ENCODE results near the gene CISD1. TPM values are rescaled to one million over a fixed set of nuclear protein-coding genes. Genes with fewer than 3 reads are reported as not detected.

CISD1 gene
- total and polyA plus RNA-seq, 9 donors: 18.8 to 32.9 (median 21.1) TPM

DNA sequence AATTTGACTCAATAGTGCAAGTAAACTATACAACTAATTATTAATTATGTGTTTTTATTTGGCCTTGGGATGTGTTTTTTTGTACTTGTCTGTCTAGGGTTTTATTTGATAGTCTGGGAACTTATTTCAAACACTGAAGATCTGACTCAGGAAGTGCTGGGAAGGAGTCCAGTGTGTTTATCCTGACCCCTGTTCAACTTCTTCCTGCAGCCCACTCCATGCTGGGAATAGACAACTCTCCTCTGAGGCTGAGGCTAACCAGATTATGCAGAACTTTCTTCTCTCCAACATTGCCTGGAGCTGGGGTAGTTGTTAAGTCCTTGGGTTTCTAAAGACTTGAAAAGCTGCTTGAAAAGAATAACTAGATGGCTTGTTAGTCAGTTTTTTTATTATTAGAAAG lies 6.9 kb downstream of the CISD1 start:
- Histone ChIP-seq H3K4me1 (ENCODE audit: control insufficient read depth, insufficient read depth, low read length) (no peaks in the 10 kb centered on the region), H3K4me3 (ENCODE audit: low read length) (no peak overlapping the region), H3K27me3 (ENCODE audit: control insufficient read depth, insufficient read depth, low read length) (no peaks in the 10 kb centered on the region), H3K27ac (ENCODE audit: low read length) (no peak overlapping the region), H3K36me3 (ENCODE audit: control insufficient read depth, insufficient read depth, low read length) (peaks cover 9% of the 10 kb centered on the region), H3K9me3 (replicated peaks; ENCODE audit: control insufficient read depth, low read depth, low read length) (no peaks in the 10 kb centered on the region)
- peak; percentile 10 for DNase-seq

DNA sequence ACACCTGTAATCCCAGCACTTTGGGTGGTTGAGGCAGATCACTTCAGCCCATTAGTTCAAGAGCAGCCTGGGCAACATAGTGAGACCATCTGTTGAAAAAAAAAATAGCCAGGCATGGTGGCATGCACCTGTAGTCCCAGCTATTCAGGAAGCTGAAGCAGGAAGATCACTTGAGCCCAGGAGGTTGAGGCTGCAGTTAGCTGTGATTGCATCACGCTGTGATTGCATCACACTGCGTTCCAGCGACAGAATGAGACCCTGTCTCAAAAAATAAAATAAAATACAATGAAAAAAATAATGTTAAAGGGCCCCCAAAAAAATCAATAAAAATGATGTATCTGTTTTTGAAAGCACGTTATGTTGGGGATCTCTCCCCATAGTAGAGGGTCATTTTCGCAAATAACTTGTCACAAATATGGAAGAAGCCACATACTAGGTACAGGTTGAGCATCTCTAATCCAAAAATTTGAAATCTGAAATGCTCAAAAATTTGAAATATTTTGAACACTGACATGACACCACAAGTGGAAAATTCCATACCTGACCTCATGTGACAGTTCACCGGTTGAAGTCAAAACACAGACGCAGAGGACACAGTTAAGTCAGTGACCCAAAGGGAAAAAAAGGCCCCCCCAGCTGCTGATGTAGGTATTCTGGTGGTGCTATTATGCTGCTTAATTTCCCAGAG lies 9.5 kb downstream of the CISD1 start:
- no peak overlapping the region for H3K4me3 ChIP-seq (ENCODE audit: low read length)
- H3K27ac ChIP-seq (ENCODE audit: low read length): no peak overlapping the region
- H3K4me1 ChIP-seq (ENCODE audit: control insufficient read depth, insufficient read depth, low read length): no peaks in the 10 kb centered on the region
- H3K36me3 ChIP-seq (ENCODE audit: control insufficient read depth, insufficient read depth, low read length): peaks cover 9% of the 10 kb centered on the region
- no peaks in the 10 kb centered on the region for H3K9me3 ChIP-seq (replicated peaks; ENCODE audit: control insufficient read depth, low read depth, low read length)
- no CpG with 5 or more reads among the region's 7 CpGs for WGBS (ENCODE audit: insufficient coverage)
- no peak for DNase-seq
- no peaks in the 10 kb centered on the region for H3K27me3 ChIP-seq (ENCODE audit: control insufficient read depth, insufficient read depth, low read length)

- H3K36me3 ChIP-seq (ENCODE audit: control insufficient read depth, insufficient read depth, low read length): peaks cover 9% of the 10 kb centered on the region
- H3K27me3 ChIP-seq (ENCODE audit: control insufficient read depth, insufficient read depth, low read length): no peaks in the 10 kb centered on the region
- H3K4me1 ChIP-seq (ENCODE audit: control insufficient read depth, insufficient read depth, low read length): no peaks in the 10 kb centered on the region
- no peak overlapping the region for H3K27ac ChIP-seq (ENCODE audit: low read length)
- WGBS (ENCODE audit: insufficient coverage): no CpG with 5 or more reads among the region's 1 CpG
- DNase-seq: no peak
- H3K4me3 ChIP-seq (ENCODE audit: low read length): no peak overlapping the region
- H3K9me3 ChIP-seq (replicated peaks; ENCODE audit: control insufficient read depth, low read depth, low read length): no peaks in the 10 kb centered on the region
These were observed 10.0 kb downstream of the CISD1 start for GRCh38 chr10:58278962-58279307.

- no peaks in the 10 kb centered on the region for H3K9me3 ChIP-seq (replicated peaks; ENCODE audit: control insufficient read depth, low read depth, low read length)
- no peak overlapping the region for H3K4me3 ChIP-seq (ENCODE audit: low read length)
- H3K4me1 ChIP-seq (ENCODE audit: control insufficient read depth, insufficient read depth, low read length): no peaks in the 10 kb centered on the region
- H3K36me3 ChIP-seq (ENCODE audit: control insufficient read depth, insufficient read depth, low read length): peaks cover 9% of the 10 kb centered on the region
- H3K27me3 ChIP-seq (ENCODE audit: control insufficient read depth, insufficient read depth, low read length): no peaks in the 10 kb centered on the region
- H3K27ac ChIP-seq (ENCODE audit: low read length): no peak overlapping the region
- DNase-seq: no peak
- WGBS (ENCODE audit: insufficient coverage): 88% methylated on average over 3 of the region's 3 CpGs
These were observed 11.5 kb downstream of the CISD1 start for GRCh38 chr10:58280477-58280876.

- DNase-seq: no peak
- Histone ChIP-seq H3K4me3 (ENCODE audit: low read length) (no peak overlapping the region), H3K27me3 (ENCODE audit: control insufficient read depth, insufficient read depth, low read length) (no peaks in the 10 kb centered on the region), H3K36me3 (ENCODE audit: control insufficient read depth, insufficient read depth, low read length) (peaks cover 9% of the 10 kb centered on the region), H3K27ac (ENCODE audit: low read length) (no peak overlapping the region), H3K4me1 (ENCODE audit: control insufficient read depth, insufficient read depth, low read length) (no peaks in the 10 kb centered on the region), H3K9me3 (replicated peaks; ENCODE audit: control insufficient read depth, low read depth, low read length) (no peaks in the 10 kb centered on the region)
- no CpG with 5 or more reads among the region's 2 CpGs for WGBS (ENCODE audit: insufficient coverage)
These were observed 12.3 kb downstream of the CISD1 start for GRCh38 chr10:58281092-58281752.

- Histone ChIP-seq H3K36me3 (ENCODE audit: control insufficient read depth, insufficient read depth, low read length) (peaks cover 9% of the 10 kb centered on the region), H3K27ac (ENCODE audit: low read length) (no peak overlapping the region), H3K4me1 (ENCODE audit: control insufficient read depth, insufficient read depth, low read length) (no peaks in the 10 kb centered on the region), H3K4me3 (ENCODE audit: low read length) (no peak overlapping the region), H3K9me3 (replicated peaks; ENCODE audit: control insufficient read depth, low read depth, low read length) (no peaks in the 10 kb centered on the region), H3K27me3 (ENCODE audit: control insufficient read depth, insufficient read depth, low read length) (no peaks in the 10 kb centered on the region)
- WGBS (ENCODE audit: insufficient coverage): 67% methylated on average over 3 of the region's 3 CpGs
- peak; percentile 55 for DNase-seq
These were observed 13.7 kb downstream of the CISD1 start for GRCh38 chr10:58282615-58283014.

GRCh38 chr10:58291538-58292174 lies 22.7 kb downstream of the CISD1 start:
- H3K27me3 ChIP-seq (ENCODE audit: control insufficient read depth, insufficient read depth, low read length): no peaks in the 10 kb centered on the region
- H3K27ac ChIP-seq (ENCODE audit: low read length): no peak overlapping the region
- WGBS (ENCODE audit: insufficient coverage): 60% methylated on average over 1 of the region's 5 CpGs
- H3K36me3 ChIP-seq (ENCODE audit: control insufficient read depth, insufficient read depth, low read length): no peaks in the 10 kb centered on the region
- no peaks in the 10 kb centered on the region for H3K4me1 ChIP-seq (ENCODE audit: control insufficient read depth, insufficient read depth, low read length)
- no peaks in the 10 kb centered on the region for H3K9me3 ChIP-seq (replicated peaks; ENCODE audit: control insufficient read depth, low read depth, low read length)
- no peak overlapping the region for H3K4me3 ChIP-seq (ENCODE audit: low read length)
- peak; percentile 62 for DNase-seq

GRCh38 chr10:58293989-58294388 lies 25.0 kb downstream of the CISD1 start:
- no peaks in the 10 kb centered on the region for H3K9me3 ChIP-seq (replicated peaks; ENCODE audit: control insufficient read depth, low read depth, low read length)
- DNase-seq: no peak
- H3K27me3 ChIP-seq (ENCODE audit: control insufficient read depth, insufficient read depth, low read length): no peaks in the 10 kb centered on the region
- no peaks in the 10 kb centered on the region for H3K4me1 ChIP-seq (ENCODE audit: control insufficient read depth, insufficient read depth, low read length)
- H3K36me3 ChIP-seq (ENCODE audit: control insufficient read depth, insufficient read depth, low read length): no peaks in the 10 kb centered on the region
- no peak overlapping the region for H3K27ac ChIP-seq (ENCODE audit: low read length)
- no peak overlapping the region for H3K4me3 ChIP-seq (ENCODE audit: low read length)
- WGBS (ENCODE audit: insufficient coverage): no CpG with 5 or more reads among the region's 5 CpGs

DNA sequence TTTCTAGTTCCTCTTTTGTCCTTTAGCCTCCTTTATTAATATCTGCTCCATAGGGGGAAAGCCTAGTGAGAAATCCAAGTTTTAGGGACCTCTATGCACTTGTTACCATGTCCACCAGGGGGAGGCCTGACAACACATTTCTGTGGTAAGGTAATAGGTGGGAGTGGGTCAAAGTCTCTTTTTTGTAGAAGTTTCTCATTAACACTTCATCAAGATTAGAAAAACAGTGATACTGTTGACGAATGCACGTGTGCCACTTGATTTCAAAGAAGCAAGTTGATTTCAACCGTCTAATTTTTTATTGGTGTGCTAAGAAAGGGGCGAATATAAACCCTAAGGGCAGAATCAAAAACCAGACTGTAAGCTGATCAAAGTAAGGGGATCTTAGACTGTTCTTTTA lies 30.6 kb downstream of the CISD1 start:
- no peaks in the 10 kb centered on the region for H3K9me3 ChIP-seq (replicated peaks; ENCODE audit: control insufficient read depth, low read depth, low read length)
- no peaks in the 10 kb centered on the region for H3K4me1 ChIP-seq (ENCODE audit: control insufficient read depth, insufficient read depth, low read length)
- no peak overlapping the region for H3K4me3 ChIP-seq (ENCODE audit: low read length)
- H3K27ac ChIP-seq (ENCODE audit: low read length): no peak overlapping the region
- DNase-seq: peak; percentile 46
- H3K27me3 ChIP-seq (ENCODE audit: control insufficient read depth, insufficient read depth, low read length): no peaks in the 10 kb centered on the region
- H3K36me3 ChIP-seq (ENCODE audit: control insufficient read depth, insufficient read depth, low read length): no peaks in the 10 kb centered on the region
- WGBS (ENCODE audit: insufficient coverage): 0% methylated on average over 1 of the region's 4 CpGs

GRCh38 chr10:58300676-58301075 lies 31.7 kb downstream of the CISD1 start:
- no peaks in the 10 kb centered on the region for H3K36me3 ChIP-seq (ENCODE audit: control insufficient read depth, insufficient read depth, low read length)
- no peaks in the 10 kb centered on the region for H3K9me3 ChIP-seq (replicated peaks; ENCODE audit: control insufficient read depth, low read depth, low read length)
- H3K27ac ChIP-seq (ENCODE audit: low read length): no peak overlapping the region
- no peak for DNase-seq
- no peak overlapping the region for H3K4me3 ChIP-seq (ENCODE audit: low read length)
- H3K4me1 ChIP-seq (ENCODE audit: control insufficient read depth, insufficient read depth, low read length): no peaks in the 10 kb centered on the region
- no peaks in the 10 kb centered on the region for H3K27me3 ChIP-seq (ENCODE audit: control insufficient read depth, insufficient read depth, low read length)
